Activated T-cell treated with anti-CD3 and anti-CD28 coated beads, Interleukin-2, amount 50 U/mL, for 4 hours (primary cell): ENCODE results near the gene EXOG. TPM values are rescaled to one million over a fixed set of nuclear protein-coding genes. Genes with fewer than 3 reads are reported as not detected.

Experiments used
- ATAC-seq, 2 donors: fragments of 200-7000 bp; cut with Tn5 transposase; one replicate each; pipeline ENCODE4 v1.10.0; 2021
- DNase-seq: peaks from one replicate; pipeline ENCODE4 v3.0.0-alpha.2; 2020
- H3K27me3 Mint-ChIP-seq: one replicate; pipeline ENCODE4 v1.8.0; 2021; ENCODE audit warnings: low read depth, mixed read lengths
- H3K36me3 Mint-ChIP-seq: one replicate; pipeline ENCODE4 v1.8.0; 2022; ENCODE audit warnings: mixed read lengths; ENCODE audit not compliant: insufficient read depth
- H3K4me1 Mint-ChIP-seq: one replicate; pipeline ENCODE4 v1.8.0; 2021; ENCODE audit warnings: low read depth, mixed read lengths
- H3K4me3 Mint-ChIP-seq: one replicate; pipeline ENCODE4 v1.8.0; 2021; ENCODE audit warnings: mild to moderate bottlenecking, moderate library complexity, mixed read lengths
- H3K9me3 Mint-ChIP-seq: one replicate; pipeline ENCODE4 v1.8.0; 2021; ENCODE audit warnings: mixed read lengths
- total RNA-seq, 3 donors: library from RNA; stranded (reverse); gene quantifications; one replicate each; pipeline ENCODE4 v1.2.1, GENCODE V29; 2021

EXOG gene
- total RNA-seq, 3 donors from 2014 or later = 18.8 to 22.7 (median 21.7) TPM

DNA sequence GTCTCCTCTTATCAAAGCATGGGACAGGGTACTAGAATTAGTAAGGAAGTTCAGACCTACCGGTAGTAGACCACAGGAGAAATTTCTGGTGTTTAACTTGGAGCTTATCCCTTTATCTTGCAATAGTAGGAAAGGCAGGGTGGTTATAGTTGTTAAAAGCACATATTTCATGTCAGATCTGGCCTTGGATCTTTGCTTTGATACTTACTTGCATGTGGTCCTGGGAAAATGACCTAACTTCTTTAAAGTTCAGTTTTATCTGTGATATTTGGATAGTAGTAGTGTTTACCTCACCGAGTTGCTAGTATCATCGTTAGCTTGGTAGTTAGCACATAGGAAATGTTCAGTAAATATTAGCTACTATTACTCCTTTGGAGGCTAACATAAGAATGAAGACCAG is 15.4 kb downstream of the EXOG start:
- ATAC-seq = no peak
- Mint-ChIP-seq H3K27me3 (no peaks in the 10 kb centered on the region), H3K36me3 (peaks cover 38% of the 10 kb centered on the region), H3K9me3 (no peaks in the 10 kb centered on the region), H3K4me1 (no peaks in the 10 kb centered on the region), H3K4me3 (no peak overlapping the region)
- no peak for DNase-seq

DNA sequence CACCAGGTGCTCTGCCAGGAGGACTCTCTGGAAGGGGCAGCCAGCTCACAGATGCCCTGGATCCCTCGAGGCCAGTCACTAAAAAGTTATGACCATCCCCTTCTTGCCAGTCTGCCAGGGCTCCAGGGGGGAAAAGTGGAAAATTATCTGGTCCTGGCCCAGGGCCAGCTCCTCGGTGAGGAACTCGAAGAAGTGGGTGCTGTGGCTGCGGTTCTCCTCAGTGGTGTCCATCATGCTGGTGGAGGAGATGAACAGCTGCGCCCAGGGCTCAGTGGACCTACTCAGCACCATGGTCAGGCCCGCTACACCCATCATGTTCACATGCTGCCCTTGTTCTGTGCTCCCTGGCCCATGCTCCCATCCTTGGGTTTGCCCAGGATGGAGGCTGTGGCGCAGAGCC is 19.2 kb downstream of the EXOG start:
- no peak for ATAC-seq
- DNase-seq = no peak
- Mint-ChIP-seq H3K27me3 (no peaks in the 10 kb centered on the region), H3K4me3 (no peak overlapping the region), H3K36me3 (peaks cover 30% of the 10 kb centered on the region), H3K4me1 (peaks cover 22% of the 10 kb centered on the region), H3K9me3 (no peaks in the 10 kb centered on the region)

DNA sequence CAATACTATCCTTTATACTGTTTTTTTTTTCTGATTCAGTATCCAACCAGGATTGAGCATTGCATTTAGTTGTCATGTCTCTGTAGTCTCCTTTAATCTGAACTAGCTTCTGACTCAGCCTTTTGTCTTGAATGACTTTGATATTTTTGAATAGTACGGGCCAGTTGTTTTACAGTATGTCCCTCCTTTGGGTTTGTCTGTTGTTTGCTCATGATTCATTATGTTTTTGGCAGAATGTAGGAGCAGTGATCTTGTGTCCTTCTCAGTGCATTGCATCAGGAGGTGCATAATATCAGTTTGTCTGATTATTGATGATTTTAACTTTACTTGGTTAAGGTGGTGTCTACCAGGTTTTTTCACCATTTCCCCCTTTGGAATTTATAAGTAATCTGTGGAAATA is 20.5 kb downstream of the EXOG start:
- H3K27me3 Mint-ChIP-seq = no peaks in the 10 kb centered on the region
- no peaks in the 10 kb centered on the region for H3K9me3 Mint-ChIP-seq
- ATAC-seq (no peak), DNase-seq (no peak)
- H3K4me3 Mint-ChIP-seq = no peak overlapping the region
- H3K4me1 Mint-ChIP-seq = peaks cover 32% of the 10 kb centered on the region
- peaks cover 23% of the 10 kb centered on the region for H3K36me3 Mint-ChIP-seq

DNA sequence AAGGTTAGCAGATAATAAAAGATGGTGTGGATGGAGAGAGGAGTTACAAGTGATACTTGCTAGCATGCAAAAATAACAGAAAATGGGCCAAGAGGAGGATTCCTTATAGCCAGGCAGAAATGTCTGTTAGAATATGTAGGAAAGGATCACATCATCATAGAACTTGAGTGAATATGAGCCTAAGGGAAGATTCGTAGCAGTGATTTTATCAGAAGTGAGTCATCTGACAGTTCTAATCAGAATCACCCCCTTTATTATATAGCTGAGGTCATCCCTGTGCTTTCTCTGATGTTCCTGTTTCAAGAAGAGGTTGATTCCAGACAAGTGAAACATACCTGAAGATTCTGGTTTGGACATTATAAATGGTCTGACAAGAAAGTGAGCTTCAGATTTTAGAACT is 22.9 kb downstream of the EXOG start:
- ATAC-seq (no peak), DNase-seq (no peak)
- Mint-ChIP-seq H3K36me3 (peaks cover 24% of the 10 kb centered on the region), H3K4me1 (peaks cover 32% of the 10 kb centered on the region), H3K27me3 (no peaks in the 10 kb centered on the region), H3K9me3 (no peaks in the 10 kb centered on the region), H3K4me3 (no peak overlapping the region)

DNA sequence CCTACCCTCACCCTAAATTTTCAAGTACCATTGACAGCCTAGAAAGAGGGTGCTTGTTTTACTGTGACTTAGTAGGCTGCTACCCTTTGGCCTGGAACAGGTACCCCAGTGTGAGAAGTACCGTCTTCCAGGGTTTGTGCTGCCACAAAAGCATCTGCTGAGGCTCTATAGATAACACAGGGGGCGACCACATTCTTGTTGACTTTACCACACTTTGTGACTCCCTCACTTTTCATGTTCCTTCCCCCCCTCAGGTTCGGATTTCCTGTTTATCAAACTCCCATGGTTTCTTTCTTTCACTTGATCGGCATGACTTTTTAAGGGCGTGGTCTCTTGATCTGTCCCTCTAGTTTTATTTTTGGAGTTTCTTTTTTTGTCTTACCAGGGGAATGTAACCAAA is 23.5 kb downstream of the EXOG start:
- Mint-ChIP-seq H3K36me3 (peaks cover 27% of the 10 kb centered on the region), H3K27me3 (no peaks in the 10 kb centered on the region), H3K4me3 (peak overlapping the region; percentile 22), H3K9me3 (no peaks in the 10 kb centered on the region), H3K4me1 (peaks cover 32% of the 10 kb centered on the region)
- no peak for DNase-seq
- ATAC-seq = peak; percentile 62 to 71

DNA sequence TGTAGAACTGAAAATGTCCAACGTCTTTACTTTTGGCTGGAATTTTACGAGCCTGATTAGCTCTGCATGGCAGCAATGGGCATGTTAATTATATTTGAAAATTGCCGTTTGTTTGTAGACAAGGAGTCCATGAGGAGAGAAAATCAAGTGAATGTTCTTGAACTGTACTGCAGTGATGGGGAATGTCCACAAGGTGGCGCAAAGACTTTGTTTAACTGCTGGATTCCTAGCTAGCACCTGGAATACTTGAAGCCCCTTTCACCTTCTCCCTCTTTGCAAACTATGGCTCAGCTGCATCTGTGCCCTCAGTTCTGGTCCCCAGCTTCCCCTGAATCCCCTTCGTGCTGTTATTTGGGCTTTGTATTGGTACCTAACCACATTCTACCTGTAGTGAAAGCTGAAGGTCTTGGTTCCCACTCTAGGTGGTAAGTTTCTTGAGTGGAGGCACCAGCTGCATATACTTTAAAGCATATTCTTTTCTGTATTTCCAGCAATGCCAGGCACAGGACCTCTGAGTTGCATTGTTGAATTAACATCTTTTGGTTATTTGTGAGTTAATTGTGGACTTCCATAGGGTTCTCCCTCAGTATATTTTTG is 25.3 kb downstream of the EXOG start:
- H3K4me3 Mint-ChIP-seq = no peak overlapping the region

DNA sequence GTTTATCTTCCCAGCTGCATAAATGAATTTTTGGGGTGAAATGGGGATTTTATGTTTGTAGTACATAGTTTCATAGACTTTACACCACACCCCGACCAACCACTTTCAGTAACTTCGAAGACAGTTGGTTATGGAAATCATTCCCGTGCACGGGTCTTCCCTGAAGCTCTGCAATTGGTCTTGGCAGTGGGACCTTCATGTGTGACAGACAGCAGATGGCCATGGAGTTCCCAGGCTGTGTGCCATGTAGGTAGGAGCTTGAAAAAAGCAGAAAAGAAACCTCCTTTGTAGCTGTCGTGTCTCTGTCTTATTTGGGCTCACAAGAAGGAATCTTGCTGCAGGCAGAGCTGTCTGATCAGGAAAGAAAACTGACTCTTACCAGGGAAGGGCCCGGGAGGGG is 25.9 kb downstream of the EXOG start:
- no peak for ATAC-seq
- H3K27me3 Mint-ChIP-seq = no peaks in the 10 kb centered on the region
- no peak for DNase-seq
- H3K9me3 Mint-ChIP-seq = no peaks in the 10 kb centered on the region
- H3K4me3 Mint-ChIP-seq = no peak overlapping the region
- peaks cover 30% of the 10 kb centered on the region for H3K36me3 Mint-ChIP-seq
- H3K4me1 Mint-ChIP-seq = peaks cover 32% of the 10 kb centered on the region

More for the DNA sequence above, 25.3 kb downstream of the EXOG start:
- peak; percentile 37 to 52 for ATAC-seq
- peak; percentile 56 for DNase-seq
- Mint-ChIP-seq H3K36me3 (peaks cover 30% of the 10 kb centered on the region), H3K27me3 (no peaks in the 10 kb centered on the region), H3K9me3 (no peaks in the 10 kb centered on the region), H3K4me1 (peaks cover 32% of the 10 kb centered on the region)

DNA sequence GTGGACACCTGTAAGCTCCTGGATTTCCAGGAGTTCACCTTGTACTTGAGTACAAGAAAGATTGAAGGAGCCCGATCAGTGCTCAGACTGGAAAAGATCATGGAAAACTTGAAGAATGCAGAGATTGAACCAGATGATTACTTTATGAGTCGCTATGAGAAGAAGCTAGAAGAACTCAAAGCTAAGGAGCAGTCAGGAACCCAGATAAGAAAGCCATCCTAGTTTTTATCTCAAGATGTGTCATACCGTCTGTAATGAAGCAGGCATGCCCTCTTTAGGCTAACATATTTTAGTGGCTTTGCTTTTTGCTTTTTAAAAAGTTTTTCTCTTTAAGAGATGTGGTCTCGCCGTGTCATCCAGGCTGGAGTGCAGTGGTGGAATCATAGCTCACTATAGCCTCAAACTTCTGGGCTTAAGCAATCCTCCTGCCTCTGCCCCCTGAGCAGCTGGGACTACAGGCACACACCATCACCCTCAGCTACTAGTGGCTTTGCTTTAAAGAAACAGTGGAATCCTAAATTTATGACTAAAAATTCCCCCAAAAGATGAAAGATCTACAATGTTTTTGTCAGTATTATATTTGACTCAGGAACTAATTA is 28.1 kb downstream of the EXOG start:
- Mint-ChIP-seq H3K4me3 (no peak overlapping the region), H3K36me3 (peaks cover 39% of the 10 kb centered on the region), H3K4me1 (peaks cover 21% of the 10 kb centered on the region), H3K9me3 (no peaks in the 10 kb centered on the region), H3K27me3 (no peaks in the 10 kb centered on the region)
- DNase-seq (no peak), ATAC-seq (no peak)

DNA sequence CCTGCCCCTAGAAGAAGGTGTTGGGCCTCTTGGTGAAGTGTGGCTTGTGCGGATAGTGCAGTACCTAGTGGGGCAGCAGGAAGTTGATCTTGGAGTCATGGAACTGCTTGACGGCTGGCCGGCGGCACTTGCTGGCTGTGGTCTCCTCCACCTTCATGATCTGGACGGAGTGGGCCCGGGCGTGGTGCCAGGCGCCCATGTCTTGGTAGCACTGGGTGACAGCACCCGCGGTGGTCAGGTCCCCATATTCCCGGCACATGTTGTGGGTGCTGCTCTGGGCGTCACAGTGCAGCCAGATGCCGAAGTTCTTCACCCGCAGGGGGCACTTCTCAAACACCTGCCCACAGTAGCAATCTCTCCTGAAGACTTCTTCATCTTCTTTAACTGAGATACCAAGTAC is 30.7 kb downstream of the EXOG start:
- Mint-ChIP-seq H3K27me3 (no peaks in the 10 kb centered on the region), H3K36me3 (peaks cover 45% of the 10 kb centered on the region), H3K4me3 (no peak overlapping the region), H3K9me3 (no peaks in the 10 kb centered on the region), H3K4me1 (no peaks in the 10 kb centered on the region)
- DNase-seq = no peak
- no peak for ATAC-seq

DNA sequence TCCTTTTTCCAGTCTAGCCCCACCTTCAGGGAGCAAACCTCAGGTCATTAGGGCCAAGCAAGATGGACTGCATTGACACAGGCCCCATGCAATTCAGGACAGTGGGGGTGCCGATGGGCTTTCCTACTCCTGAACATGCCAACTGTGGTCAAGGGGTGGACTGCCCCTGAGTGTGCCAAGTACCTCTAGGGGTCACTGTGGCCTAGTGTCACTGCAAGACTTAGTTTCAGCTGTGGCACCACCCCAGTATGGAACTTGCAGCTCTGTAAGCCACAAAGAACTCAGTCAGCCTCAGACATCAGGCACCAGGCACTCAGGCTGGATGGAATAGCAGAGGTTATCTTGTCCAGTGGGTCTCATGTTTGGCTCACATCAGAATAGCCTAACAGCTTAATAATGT is 32.3 kb downstream of the EXOG start:
- Mint-ChIP-seq H3K9me3 (no peaks in the 10 kb centered on the region), H3K4me1 (no peaks in the 10 kb centered on the region), H3K36me3 (peaks cover 44% of the 10 kb centered on the region), H3K27me3 (no peaks in the 10 kb centered on the region), H3K4me3 (no peak overlapping the region)
- DNase-seq (no peak), ATAC-seq (no peak)

DNA sequence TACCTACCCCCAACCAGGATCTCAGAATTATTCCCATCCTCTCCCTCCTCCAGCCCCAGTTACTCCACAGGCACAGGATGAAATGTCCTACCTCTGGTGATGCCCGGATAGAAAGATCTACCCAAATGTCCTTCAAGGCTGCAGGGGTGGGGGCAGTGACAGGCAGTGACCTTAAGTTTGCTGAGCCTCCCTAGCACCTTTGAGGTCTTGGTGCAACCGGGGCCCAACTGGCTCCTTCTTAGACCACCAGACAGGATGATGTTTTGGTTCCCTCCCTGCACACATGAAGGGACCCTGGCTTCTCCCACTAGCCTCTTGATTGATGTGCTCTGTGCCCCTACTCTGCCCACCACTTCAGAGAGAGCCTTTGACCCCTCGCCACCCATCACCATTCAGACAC is 36.4 kb downstream of the EXOG start:
- ATAC-seq = no peak
- H3K4me1 Mint-ChIP-seq = peaks cover 1% of the 10 kb centered on the region
- DNase-seq = no peak
- no peaks in the 10 kb centered on the region for H3K9me3 Mint-ChIP-seq
- no peak overlapping the region for H3K4me3 Mint-ChIP-seq
- no peaks in the 10 kb centered on the region for H3K27me3 Mint-ChIP-seq
- peaks cover 30% of the 10 kb centered on the region for H3K36me3 Mint-ChIP-seq

DNA sequence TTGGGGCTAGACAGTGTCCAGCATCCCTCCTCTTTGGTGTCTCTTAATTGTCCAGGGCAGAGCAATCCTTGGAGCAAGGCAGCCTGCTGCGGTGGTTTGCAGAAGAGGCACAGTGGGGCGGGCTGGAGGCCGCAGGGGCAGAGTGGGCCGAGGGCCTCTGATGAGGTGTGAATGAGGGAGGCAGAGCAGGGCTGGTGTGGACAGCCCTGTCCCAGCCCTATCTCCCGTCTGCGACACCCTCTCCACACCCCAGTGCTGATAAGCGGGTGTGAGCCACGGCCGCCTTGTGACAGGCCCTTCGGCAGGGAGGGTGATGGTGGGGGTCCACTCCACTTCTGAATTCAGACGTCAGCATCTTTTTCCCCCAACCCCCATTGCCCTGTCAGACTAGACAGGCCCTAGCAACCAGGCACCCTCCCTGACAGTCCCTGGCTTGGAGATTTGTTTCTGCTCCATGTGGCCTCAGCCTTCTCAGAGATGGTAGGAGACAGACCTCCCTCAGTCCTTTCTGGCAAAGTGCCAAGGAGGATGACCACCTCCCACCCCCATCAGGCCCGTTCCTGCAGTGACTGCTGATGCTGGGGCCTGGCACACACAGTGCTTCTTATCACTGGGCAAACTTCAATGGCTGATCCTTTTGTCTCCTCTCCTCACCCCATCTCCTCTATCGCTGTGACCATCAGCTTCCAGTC is 37.3 kb downstream of the EXOG start:
- Mint-ChIP-seq H3K9me3 (no peaks in the 10 kb centered on the region), H3K4me1 (peaks cover 1% of the 10 kb centered on the region), H3K27me3 (no peaks in the 10 kb centered on the region), H3K36me3 (peaks cover 22% of the 10 kb centered on the region), H3K4me3 (no peak overlapping the region)
- no peak for ATAC-seq
- DNase-seq = no peak

DNA sequence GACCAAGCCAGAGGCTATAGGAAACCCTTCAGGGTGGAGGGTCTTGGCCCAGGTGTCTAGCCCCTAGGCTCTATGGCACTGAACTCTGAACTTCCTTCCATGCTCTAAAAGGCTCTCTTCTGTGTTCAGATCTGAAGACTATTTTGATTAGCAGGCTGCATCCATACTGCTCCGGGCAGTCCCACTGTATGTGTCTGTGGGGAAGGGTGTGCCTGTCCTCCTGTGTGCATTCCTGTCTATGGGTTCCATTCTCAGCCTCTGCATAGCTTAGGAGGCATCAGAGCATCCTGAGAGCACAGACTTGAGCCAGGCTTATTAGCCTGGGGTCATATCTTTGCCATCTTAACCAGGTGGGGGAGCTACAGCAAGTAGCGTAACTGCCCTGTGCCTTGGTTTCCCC is 38.0 kb downstream of the EXOG start:
- Mint-ChIP-seq H3K27me3 (no peaks in the 10 kb centered on the region), H3K9me3 (no peaks in the 10 kb centered on the region), H3K36me3 (peaks cover 23% of the 10 kb centered on the region), H3K4me1 (peaks cover 1% of the 10 kb centered on the region), H3K4me3 (no peak overlapping the region)
- DNase-seq (no peak), ATAC-seq (no peak)

DNA sequence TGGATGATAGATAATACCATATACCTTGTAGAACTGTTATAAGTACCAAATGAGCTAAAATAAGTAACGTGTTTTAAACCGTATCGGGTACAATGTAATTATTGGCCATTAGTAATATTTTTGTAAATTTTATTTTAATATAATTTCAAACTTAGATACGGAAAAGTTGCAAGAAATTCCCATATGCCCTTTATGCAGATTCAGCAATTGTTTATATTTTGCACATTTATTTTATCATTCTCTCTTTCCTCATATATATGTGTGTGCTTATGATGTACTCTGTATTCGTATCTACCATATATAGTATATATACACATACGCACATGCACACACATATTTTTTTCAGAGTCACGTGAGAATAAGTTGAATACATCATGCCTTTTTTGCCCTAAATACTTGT is 38.5 kb downstream of the EXOG start:
- Mint-ChIP-seq H3K4me3 (no peak overlapping the region), H3K27me3 (no peaks in the 10 kb centered on the region), H3K9me3 (no peaks in the 10 kb centered on the region), H3K36me3 (peaks cover 24% of the 10 kb centered on the region), H3K4me1 (peaks cover 1% of the 10 kb centered on the region)
- DNase-seq = no peak
- ATAC-seq = no peak

DNA sequence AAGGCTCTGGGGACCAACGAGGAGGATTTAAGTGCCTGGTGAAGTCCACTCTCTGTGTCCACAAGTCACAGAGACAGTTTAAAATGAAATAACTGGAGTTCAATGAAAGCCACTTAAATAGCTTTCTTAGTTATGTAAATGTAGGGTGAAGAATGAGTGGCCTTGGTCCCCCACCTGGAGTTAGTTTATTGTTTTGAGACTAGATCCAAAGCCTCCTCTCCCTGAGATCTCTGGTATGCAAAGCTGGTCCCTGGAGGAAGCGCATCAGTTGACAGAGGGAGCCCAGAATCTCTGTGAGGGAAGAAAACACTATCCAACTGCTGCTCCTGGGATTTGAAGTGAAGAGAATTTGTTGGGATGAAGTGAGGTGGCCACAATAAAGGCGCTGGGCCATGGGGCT is 40.5 kb downstream of the EXOG start:
- no peaks in the 10 kb centered on the region for H3K9me3 Mint-ChIP-seq
- H3K27me3 Mint-ChIP-seq = no peaks in the 10 kb centered on the region
- H3K36me3 Mint-ChIP-seq = peaks cover 15% of the 10 kb centered on the region
- DNase-seq (no peak), ATAC-seq (no peak)
- peaks cover 1% of the 10 kb centered on the region for H3K4me1 Mint-ChIP-seq
- no peak overlapping the region for H3K4me3 Mint-ChIP-seq
